ENCODE measurements around the gene CBX6. TPM values are rescaled to one million over a fixed set of nuclear protein-coding genes. Genes with fewer than 3 reads are reported as not detected.

Gene CBX6
- total RNA-seq (2014; rRNA removed; shearing (Covaris generic)): 14.5 and 23.5 TPM in 2 replicates

DNA sequence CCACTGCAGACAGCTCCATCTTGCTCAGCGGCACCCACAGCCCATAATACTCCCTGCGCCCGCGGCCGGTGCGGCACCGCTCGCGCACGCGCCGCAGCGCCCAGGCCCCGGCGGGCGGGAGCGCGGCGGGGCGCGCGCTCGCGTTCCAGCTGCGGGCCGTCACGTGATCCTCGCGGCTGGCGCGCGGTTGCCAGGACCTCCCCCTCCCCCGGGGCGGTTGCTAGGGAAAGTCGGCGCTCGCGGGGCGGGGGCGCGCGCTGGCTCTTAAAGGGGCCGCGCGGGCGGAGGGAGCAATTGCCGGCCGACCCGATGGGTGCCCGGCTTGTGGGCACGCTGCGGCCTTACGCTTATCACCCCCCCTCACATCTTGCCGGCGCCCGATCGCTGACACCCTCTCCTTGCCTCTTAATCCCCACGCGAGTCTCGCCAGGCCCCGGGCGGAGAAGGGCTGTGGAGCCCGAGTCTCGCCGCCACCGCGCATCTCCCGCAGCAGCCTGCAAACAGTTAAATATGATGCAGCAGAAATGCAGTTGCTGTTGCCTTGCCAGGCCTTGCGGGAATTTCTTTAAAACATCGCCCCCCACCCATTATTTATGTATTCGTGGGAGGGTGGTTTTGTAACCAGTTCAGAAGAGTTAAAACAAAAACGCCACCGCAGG is at the start of gene CBX6:
CBX6 (minus strand) TSS at position 45 of the 659 bp plus-strand sequence; CDS start at position 19, 26 bp downstream.
- DNase-seq (ENCODE audit: low read depth): peak; percentile 88

GRCh38 chr22:38921806-38922205 is 49.8 kb upstream of the CBX6 start:
- DNase-seq (ENCODE audit: low read depth): no peak

GRCh38 chr22:38921120-38921519 is 49.1 kb upstream of the CBX6 start:
- DNase-seq (ENCODE audit: low read depth): no peak

DNA sequence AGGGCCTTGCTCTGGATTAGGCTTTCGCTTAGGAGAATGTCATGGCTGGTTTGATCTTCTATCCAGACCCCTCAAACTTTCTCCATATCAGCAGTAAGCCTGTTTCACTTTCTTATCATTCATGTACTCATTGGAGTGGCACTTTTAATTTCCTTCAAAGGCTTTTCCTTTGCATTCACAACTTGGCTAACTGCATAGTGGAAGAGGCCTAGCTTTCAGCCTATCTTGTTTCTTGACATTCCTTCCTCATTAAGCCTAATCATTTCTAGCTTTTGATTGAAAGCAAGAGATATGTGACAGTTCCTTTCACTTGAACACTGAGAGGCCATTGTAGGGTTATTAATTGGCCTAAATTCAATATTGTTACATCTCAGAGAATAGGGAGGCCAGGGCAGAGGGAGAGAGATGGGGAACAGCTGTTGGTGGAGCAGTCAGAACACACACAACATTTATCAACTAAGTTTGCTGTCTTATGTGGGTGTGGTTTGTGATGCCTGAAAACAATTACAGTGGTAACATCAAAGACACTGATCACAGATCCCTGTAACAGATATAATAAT is 47.7 kb upstream of the CBX6 start:
- DNase-seq (ENCODE audit: low read depth): no peak

- no peak for DNase-seq (ENCODE audit: low read depth)
These were observed 39.4 kb upstream of the CBX6 start for GRCh38 chr22:38911434-38911833.

DNA sequence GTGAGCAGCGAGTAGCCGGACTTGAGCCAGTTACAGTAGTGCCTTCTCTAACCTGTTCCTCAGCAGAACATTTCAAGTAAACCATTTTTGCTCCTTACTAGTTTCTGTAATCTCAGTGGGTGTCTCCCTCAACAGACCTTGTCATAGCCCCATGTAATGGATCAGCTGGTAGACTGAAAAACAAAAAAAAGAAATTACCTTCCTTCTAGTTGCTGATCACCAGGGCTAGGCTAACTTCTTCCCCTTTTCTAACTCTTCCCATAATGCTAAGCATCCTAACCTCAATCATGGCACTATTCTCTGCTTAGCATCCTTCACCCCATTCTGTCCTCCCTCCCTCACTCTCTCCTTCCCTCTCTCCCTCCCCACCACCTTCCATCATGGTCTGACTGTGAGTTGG is 35.8 kb upstream of the CBX6 start:
- DNase-seq (ENCODE audit: low read depth): no peak

DNA sequence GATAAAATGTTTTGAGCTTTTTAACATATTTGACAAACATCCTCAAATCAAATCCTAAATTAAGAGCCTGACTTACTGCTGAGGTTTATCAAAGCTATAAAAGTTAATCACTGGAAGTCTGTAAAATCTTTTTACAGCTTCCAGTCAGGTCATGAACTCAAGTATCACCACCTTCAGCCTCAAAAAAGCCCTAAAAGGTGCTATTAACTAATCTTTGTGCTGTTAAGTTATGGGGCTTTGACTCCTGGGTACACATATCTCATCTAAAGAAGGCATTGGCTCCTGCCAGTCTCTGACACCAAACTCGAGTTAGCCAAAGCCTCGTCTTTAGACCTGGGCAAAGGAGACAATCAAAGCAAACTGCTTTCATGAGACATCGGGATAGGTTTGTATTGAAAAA is 34.0 kb upstream of the CBX6 start:
- no peak for DNase-seq (ENCODE audit: low read depth)

DNA sequence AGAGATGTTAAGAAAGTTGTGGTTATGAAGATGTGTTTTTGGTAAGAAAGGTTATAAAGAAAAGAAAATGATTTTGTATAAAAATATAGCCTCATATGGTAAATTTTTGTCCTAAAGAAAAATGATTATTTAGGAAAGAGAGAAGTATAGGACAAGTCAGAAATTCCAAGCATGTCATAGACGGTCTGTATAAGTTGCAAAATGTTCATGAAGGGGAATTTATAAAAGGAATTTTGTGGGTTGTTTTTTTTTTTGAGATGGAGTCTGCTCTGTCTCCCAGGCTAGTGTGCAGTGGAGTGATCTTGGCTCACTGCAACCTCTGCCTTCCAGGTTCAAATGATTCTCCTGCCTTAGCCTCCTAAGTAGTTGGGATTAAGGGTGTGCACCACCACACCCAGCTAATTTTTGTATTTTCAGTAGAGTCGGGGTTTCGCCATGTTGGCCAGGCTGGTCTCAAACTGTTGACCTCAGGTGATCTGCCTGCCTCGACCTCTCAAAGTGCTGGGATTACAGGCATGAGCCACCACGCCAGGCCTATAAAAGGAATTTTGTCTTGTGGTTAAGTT is 32.1 kb upstream of the CBX6 start:
- peak; percentile 10 for DNase-seq (ENCODE audit: low read depth)

DNA sequence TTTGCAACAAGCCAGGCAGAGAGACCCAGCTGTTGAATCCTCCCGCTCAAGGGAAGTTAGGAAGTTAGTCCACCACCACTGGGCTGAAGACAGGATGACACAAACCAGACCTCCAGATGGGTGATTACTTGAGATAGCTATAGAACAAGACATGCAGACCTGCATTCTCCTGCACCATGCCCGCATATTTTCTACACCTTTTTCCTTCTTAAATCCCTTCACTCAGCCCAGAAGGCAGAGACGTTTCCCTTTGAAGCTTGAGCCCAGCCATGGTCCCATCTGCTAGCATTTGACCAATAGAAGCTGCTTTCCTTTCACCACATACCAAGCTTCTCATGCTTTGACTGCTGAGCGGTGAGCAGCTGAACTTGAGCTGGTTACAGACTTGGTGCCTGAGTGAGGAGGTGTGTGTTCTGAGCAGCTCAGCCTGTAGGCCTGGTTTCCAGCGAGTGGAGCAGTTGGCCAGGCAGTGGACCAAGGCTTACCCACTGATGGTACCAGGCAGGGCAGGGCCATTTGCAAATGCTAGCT is 29.2 kb upstream of the CBX6 start:
- no peak for DNase-seq (ENCODE audit: low read depth)

DNA sequence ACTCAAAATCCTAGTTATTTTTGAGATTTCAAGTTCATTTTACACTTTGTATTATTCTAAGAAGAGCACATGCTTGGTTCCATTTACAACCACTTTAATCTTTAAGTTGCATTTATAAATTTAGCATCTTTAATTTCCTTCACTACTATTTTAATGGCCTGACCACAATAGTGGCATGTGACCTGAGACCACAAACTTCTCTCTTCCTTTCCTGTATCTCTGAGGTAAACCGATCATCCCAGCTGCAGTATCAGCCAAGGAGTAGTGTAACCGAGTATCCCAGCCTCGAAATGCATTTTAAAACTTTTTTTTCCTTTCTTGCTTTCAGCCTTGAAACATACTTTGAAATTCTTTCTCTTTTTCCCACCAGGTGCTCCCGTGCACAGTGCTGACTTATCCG is 28.7 kb upstream of the CBX6 start:
- DNase-seq (ENCODE audit: low read depth): no peak

DNA sequence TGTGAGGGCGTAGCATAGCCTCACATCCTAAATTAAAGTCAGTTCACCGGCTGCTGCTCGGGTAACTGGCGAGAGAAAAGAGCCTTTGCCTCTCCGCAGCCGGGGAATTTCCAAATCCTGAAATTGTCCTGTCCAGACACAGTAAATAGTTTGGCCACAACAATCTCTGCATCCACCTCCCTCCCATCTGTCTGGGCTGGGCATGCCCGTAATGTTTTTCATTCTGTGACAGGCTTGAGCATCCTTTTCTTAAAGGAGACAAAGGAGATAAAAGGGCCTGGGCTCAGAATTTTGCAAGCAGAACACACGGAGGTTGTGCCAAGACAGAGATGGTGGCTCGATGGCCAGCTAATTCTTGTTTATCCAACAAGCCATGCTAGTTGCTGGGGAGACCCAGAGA is 19.2 kb upstream of the CBX6 start:
- DNase-seq (ENCODE audit: low read depth): no peak

DNA sequence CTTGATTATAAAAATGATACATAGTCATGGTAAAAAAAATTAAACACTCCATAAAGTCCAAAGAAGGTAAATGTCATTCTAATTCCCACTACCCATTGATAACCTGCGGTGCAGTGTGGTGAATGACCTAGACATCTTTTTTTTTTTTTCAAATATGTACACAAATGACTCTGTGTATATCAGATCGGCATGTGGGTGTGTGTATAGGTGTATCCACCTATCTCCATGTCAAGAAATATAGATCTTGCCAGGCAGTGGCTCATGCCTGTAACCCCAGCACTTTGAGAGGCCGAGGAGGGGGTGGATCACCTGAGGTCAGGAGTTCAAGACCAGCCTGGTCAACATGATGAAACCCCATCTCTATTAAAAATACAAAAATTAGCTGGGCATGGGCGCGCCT is 18.4 kb upstream of the CBX6 start:
- DNase-seq (ENCODE audit: low read depth): no peak

DNA sequence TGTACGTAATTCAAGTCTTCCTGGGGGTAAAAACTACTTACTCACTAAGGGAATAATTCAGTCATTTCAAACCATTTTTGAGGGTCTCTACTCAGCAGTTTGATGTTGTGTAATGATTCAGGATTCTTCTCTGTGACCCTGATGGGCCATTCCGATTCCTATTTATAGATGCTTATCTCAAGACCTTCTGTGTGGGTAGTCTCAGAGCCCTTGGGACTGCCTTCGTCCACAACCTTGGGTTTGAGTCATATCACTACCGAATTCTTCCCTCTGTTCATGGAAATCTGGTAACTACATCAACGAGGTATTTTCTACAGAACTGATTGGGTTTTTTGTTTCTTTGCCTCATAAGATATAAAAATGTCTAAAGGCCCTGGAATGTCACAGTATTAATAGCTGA is 14.3 kb upstream of the CBX6 start:
- DNase-seq (ENCODE audit: low read depth): no peak

DNA sequence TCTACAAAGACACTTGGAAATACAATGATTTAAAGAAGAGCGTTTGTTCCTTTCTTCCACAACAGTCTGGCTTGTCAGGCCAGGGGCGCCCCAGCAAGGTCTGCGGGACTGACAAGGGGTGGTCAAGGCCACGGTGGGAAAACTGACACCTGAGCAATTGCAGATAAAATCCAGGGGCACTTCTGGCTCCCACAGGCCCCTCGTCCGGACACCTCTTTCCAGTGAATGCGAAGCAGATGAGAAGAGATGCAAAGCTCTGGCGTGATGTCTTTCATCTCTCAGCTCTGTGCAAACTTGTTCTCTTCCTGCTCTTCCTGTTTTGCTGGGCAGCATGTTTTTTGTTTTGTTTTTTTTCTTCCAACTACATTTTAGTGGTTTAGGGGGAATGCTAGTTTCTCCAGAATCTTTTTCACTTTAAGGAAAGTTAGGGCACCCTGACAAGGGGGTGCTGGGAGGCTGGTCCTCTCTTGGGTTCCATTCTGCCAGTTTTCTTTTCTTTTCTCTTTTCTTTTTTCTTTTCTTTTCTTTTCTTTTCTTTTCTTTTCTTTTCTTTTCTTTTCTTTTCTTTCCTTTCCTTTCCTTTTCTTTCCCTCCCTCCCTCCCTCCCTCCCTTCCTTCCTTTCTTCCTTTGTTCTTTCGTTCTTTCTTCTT is 11.1 kb upstream of the CBX6 start:
- DNase-seq (ENCODE audit: low read depth): no peak

GRCh38 chr22:38881997-38882879 is 10.2 kb upstream of the CBX6 start:
- DNase-seq (ENCODE audit: low read depth): no peak

DNA sequence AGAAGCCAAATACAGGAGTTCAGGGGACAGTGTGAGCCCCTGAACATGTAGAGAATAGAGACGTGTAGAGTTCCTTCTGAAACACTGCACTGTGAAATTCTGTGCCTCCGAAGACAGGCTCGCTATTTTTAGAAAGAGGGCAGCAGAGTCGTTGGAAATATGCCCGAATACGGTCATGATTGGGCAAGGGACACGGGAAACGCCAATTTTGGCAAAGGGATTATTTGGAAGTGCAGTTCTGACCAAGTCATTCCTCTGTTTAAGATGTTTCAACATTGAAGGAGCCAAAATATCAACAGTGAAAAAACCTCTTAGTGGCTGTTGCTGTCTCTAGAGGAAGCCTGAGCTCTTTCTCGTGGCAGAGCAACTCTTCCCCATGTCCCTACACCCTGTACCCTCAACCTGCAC is 9.5 kb upstream of the CBX6 start:
- peak; percentile 57 for DNase-seq (ENCODE audit: low read depth)

DNA sequence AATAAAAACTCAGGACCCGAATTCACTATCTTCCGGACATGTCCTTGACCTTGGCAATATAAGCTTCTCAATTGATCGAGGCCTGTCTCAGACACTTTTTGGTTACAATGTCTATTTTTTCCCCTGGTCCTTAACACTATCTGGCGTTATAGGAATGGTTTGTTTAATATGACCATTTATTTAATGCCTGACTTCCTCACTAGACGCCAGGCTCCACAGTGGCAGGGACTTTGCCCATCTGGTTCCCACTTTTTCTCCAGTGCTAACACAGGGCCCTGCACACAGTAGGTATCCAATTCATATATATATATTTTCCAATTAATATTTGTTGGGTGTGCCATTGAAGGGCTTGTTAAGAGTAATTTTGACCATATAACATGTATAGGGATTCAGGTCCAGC is 7.9 kb upstream of the CBX6 start:
- no peak for DNase-seq (ENCODE audit: low read depth)

GRCh38 chr22:38879108-38879729 is 7.2 kb upstream of the CBX6 start:
- no peak for DNase-seq (ENCODE audit: low read depth)

DNA sequence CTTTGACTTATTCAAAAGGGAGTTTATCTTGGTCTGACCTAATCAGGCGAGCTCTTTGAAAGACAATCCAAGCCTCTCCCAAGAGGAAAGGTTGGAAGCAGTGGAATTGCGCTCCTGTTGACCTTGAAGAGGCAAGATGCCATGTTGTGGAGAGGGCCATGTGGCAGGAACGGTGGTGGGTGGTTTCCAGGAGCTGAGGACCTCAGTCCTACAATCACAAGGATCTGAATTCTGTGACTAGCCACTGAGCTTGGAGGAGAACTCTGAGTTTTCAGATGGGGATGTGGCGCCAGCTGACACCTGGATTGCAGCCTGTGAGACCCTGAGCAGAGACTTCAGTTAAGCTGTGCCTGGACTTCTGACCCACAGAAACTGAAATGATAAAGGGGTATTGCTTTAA is 6.0 kb upstream of the CBX6 start:
- no peak for DNase-seq (ENCODE audit: low read depth)

DNA sequence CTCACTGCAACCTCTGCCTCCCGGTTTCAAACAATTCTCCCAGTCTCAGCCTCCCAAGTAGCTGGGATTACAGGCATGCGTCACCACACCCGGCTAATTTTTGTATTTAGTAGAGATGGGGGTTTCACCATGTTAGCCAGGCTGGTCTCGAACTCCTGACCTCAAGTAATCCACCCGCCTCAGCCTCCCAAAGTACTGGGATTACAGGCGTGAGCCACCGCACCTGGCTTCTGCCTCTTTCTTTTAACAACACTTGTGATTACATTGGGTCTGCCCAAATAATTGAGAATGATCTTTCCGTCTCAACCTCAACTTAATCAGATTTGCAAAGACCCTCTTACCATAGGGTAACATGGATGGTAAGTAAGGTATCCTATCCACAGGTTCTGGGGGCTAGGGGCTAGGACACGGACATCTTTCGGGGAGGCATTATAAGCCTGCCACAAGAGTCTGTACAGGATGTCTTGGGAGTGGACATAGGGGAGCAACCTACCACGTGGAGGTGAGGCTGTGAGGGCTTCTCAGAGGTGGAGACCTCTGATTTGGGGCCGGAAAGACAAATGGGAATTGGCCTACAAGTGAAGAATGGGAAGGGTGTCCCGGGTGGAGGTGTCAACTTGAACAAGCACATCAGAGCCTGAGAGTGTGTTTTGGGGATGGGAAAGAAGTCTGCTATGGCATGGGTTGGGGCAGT is 2.7 kb upstream of the CBX6 start:
- DNase-seq (ENCODE audit: low read depth): no peak

All from RPMI7951 (cell line).